HepG2 (cell line): ENCODE data around the gene C11orf65. TPM values are rescaled to one million over a fixed set of nuclear protein-coding genes. Genes with fewer than 3 reads are reported as not detected.

Experiments used
- CHCHD3 ChIP-seq: sonication (generic); formaldehyde crosslinking; IDR thresholded peaks from 2 replicates; pipeline ENCODE4 v1.8.0; 2022; ENCODE audit warnings: mild to moderate bottlenecking, missing genetic modification reagents, moderate library complexity
- GABPB1 ChIP-seq: IDR thresholded peaks from 2 replicates; pipeline ENCODE4 v1.6.1; 2016; ENCODE audit warnings: mild to moderate bottlenecking, missing genetic modification reagents, moderate library complexity, missing compliant biosample characterization
- TBL1XR1 ChIP-seq: fragments of 150-350 bp; IDR thresholded peaks from 2 replicates; pipeline ENCODE4 v1.6.1; 2014; ENCODE audit warnings: borderline replicate concordance, low read length; ENCODE audit not compliant: partially characterized antibody
- ZNF720 ChIP-seq: sonication (generic); formaldehyde crosslinking; IDR thresholded peaks from 2 replicates; pipeline ENCODE4 v1.4.0; 2020; ENCODE audit warnings: missing genetic modification reagents
- polyA plus RNA-seq, 8 experiments: library from polyadenylated mRNA; depleted of rRNA in 3 of 8; stranded (reverse) in 7 of 8; unstranded in 1 of 8; fragments of >200 nt; fragmentation: Illumina TruSeq in 4 of 8; extraction: Trizol in 4 of 8; gene quantifications; 2 replicates each; pipeline versions ENCODE4 v1.2.1 to v1.2.3, GENCODE V29; 2011 to 2016; ENCODE audit warnings: low read depth in 4 of 8, missing spikeins in 1 of 8, mixed read lengths in 1 of 8; ENCODE audit not compliant: insufficient read depth in 1 of 8
- total RNA-seq, 5 experiments: library from RNA; depleted of rRNA; stranded (reverse); fragments of >200 nt; fragmentation: Illumina TruSeq; extraction: Trizol; gene quantifications; 2 replicates each; pipeline ENCODE4 v1.2.3, GENCODE V29; 2016; ENCODE audit warnings: low read depth in 1 of 5
- TF ChIP-seq, protein P1 (sequence below): sonication (generic); formaldehyde crosslinking; IDR thresholded peaks from 2 replicates; pipeline ENCODE4 v1.5.1; 2020; ENCODE audit warnings: missing genetic modification reagents, mild to moderate bottlenecking, borderline replicate concordance
- TF ChIP-seq, protein P2 (sequence below): sonication (generic); formaldehyde crosslinking; IDR thresholded peaks from 2 replicates; pipeline ENCODE4 v1.8.1; 2022; ENCODE audit warnings: low read depth, mild to moderate bottlenecking, missing genetic modification reagents
- TF ChIP-seq, protein P3 (sequence below): sonication (generic); formaldehyde crosslinking; conservative IDR thresholded peaks from 2 replicates; pipeline ENCODE4 v1.4.0; 2020; ENCODE audit warnings: missing genetic modification reagents

Gene C11orf65
- total and polyA plus RNA-seq, 2 of the 13 experiments (the other 11 are each of a cell fraction or from before 2014, with no cell fraction given) = 0.38 to 0.42 TPM

DNA sequence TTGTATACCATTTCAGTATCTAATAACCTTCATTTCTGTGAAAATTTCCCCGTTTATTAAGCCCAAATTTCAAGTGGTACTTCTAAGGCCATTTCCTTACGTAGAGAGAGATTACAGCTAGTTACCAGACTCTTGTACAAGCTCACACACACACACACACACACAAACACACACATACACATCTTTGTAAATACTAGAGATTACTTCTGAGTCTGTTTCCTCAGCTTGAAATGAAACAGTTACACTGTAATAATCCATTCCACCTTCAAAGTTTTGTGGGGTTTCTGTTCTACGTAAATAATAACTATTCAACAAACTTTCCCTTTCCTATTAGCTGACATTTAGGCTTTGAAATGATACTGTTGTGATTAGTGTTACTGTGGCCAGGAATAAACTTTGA is 24.6 kb upstream of the C11orf65 start (continued):
- TF ChIP-seq, protein P1, sequence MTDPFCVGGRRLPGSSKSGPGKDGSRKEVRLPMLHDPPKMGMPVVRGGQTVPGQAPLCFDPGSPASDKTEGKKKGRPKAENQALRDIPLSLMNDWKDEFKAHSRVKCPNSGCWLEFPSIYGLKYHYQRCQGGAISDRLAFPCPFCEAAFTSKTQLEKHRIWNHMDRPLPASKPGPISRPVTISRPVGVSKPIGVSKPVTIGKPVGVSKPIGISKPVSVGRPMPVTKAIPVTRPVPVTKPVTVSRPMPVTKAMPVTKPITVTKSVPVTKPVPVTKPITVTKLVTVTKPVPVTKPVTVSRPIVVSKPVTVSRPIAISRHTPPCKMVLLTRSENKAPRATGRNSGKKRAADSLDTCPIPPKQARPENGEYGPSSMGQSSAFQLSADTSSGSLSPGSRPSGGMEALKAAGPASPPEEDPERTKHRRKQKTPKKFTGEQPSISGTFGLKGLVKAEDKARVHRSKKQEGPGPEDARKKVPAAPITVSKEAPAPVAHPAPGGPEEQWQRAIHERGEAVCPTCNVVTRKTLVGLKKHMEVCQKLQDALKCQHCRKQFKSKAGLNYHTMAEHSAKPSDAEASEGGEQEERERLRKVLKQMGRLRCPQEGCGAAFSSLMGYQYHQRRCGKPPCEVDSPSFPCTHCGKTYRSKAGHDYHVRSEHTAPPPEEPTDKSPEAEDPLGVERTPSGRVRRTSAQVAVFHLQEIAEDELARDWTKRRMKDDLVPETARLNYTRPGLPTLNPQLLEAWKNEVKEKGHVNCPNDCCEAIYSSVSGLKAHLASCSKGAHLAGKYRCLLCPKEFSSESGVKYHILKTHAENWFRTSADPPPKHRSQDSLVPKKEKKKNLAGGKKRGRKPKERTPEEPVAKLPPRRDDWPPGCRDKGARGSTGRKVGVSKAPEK (CRISPR knock-in tag) = no peak
- TF ChIP-seq, protein P2, sequence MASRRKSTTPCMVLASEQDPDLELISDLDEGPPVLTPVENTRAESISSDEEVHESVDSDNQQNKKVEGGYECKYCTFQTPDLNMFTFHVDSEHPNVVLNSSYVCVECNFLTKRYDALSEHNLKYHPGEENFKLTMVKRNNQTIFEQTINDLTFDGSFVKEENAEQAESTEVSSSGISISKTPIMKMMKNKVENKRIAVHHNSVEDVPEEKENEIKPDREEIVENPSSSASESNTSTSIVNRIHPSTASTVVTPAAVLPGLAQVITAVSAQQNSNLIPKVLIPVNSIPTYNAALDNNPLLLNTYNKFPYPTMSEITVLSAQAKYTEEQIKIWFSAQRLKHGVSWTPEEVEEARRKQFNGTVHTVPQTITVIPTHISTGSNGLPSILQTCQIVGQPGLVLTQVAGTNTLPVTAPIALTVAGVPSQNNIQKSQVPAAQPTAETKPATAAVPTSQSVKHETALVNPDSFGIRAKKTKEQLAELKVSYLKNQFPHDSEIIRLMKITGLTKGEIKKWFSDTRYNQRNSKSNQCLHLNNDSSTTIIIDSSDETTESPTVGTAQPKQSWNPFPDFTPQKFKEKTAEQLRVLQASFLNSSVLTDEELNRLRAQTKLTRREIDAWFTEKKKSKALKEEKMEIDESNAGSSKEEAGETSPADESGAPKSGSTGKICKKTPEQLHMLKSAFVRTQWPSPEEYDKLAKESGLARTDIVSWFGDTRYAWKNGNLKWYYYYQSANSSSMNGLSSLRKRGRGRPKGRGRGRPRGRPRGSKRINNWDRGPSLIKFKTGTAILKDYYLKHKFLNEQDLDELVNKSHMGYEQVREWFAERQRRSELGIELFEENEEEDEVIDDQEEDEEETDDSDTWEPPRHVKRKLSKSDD (CRISPR knock-in tag) = no peak
- no peak for TF ChIP-seq CHCHD3 (CRISPR knock-in tag)
- no peak for TF ChIP-seq ZNF720 (CRISPR knock-in tag)
- TF ChIP-seq GABPB1 (CRISPR knock-in tag) = no peak
- TF ChIP-seq, protein P3, sequence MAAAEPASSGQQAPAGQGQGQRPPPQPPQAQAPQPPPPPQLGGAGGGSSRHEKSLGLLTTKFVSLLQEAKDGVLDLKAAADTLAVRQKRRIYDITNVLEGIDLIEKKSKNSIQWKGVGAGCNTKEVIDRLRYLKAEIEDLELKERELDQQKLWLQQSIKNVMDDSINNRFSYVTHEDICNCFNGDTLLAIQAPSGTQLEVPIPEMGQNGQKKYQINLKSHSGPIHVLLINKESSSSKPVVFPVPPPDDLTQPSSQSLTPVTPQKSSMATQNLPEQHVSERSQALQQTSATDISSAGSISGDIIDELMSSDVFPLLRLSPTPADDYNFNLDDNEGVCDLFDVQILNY (CRISPR knock-in tag) = no peak
- no peak for TF ChIP-seq TBL1XR1
